BE2C (cell line): ENCODE measurements around the gene FCGR1A.
"Not testable (repeated sequence)": the region's sequence is repeated elsewhere in the genome, so short reads cannot be mapped to it uniquely, and the experiment has no call there.

ENCODE experiments used
- DNase-seq: peaks from one replicate; pipeline ENCODE4 v3.0.0-alpha.2; 2020
- H3K27me3 ChIP-seq: fragments of 250-450 bp; sonication (Bioruptor Pico); 2 replicates; pipeline ENCODE4 v1.5.1; 2020; ENCODE audit warnings: mild to moderate bottlenecking
- H3K36me3 ChIP-seq: fragments of 250-450 bp; sonication (Bioruptor Pico); 2 replicates; pipeline ENCODE4 v1.5.1; 2020; ENCODE audit warnings: mild to moderate bottlenecking
- H3K4me1 ChIP-seq: fragments of 250-450 bp; sonication (Bioruptor Pico); 2 replicates; pipeline ENCODE4 v1.5.1; 2020
- H3K4me3 ChIP-seq: 2 replicates; pipeline ENCODE4 v1.5.1; 2011; ENCODE audit warnings: low read depth, low read length
- H3K9me3 ChIP-seq: fragments of 250-450 bp; sonication (Bioruptor Pico); 2 replicates; pipeline ENCODE4 v1.5.1; 2020

FCGR1A gene

DNA sequence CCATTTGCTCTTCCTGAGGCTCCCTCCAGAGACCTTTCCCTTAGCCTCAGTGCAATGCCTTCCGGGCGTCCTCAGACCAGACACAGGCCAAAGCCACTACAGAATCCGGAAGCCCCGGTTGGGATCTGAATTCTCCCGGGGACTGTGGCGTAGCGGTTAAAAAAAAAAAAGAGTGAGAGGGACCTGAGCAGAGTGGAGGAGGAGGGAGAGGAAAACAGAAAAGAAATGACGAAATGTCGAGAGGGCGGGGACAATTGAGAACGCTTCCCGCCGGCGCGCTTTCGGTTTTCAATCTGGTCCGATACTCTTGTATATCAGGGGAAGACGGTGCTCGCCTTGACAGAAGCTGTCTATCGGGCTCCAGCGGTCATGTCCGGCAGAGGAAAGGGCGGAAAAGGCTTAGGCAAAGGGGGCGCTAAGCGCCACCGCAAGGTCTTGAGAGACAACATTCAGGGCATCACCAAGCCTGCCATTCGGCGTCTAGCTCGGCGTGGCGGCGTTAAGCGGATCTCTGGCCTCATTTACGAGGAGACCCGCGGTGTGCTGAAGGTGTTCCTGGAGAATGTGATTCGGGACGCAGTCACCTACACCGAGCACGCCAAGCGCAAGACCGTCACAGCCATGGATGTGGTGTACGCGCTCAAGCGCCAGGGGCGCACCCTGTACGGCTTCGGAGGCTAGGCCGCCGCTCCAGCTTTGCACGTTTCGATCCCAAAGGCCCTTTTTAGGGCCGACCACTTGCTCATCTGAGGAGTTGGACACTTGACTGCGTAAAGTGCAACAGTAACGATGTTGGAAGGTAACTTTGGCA, 50.0 kb downstream of the FCGR1A start:
- not testable (repeated sequence) for DNase-seq, H3K36me3 ChIP-seq, H3K4me3 ChIP-seq, H3K9me3 ChIP-seq, H3K27me3 ChIP-seq, H3K4me1 ChIP-seq

DNA sequence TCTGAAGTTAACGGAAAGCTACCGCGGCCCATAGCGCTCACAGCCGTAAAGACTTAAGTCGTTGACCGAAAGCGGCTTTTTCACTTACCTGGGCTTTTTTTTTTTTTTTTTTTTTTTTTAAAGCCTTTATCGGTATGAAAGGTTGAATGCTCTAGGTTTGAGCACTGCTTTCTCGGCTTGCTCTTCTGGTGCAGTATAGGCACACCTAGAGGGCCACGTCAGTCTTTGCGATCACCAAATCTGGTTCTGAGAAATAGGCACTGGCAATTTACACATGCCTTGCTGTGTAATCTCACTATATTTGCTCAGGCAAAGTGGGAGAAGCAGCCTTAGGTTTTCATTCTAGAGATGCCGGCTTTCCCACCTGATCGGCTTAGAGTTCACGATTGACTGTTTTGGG, 50.6 kb downstream of the FCGR1A start:
- not testable (repeated sequence) for H3K4me1 ChIP-seq

DNA sequence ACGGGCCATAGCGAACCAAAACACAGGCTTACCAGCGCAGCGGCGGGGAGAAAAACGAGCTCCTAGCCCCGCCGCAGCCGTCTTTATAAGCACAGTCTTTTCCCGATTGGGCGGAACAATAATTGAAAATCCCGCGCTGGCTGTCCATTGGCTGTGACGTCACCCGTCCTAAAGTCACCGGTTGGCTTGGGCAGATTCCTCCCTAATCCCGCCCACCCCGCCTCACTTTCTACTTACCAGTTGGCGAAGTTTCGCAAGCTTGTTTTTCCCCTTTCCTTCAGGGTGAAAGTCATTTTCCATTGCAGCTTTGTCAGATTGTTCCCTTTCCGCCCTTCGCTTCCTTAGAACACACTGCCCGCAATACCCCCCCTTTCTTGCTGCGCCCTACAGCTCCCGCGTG, 58.7 kb downstream of the FCGR1A start:
- not testable (repeated sequence) for DNase-seq, H3K4me3 ChIP-seq, H3K9me3 ChIP-seq, H3K27me3 ChIP-seq
- peaks cover 13% of the 10 kb centered on the region for H3K4me1 ChIP-seq
- H3K36me3 ChIP-seq, result peaks cover 10% of the 10 kb centered on the region

More for the DNA sequence above, 50.6 kb downstream of the FCGR1A start:
- H3K4me3 ChIP-seq, H3K9me3 ChIP-seq, DNase-seq, H3K27me3 ChIP-seq, H3K36me3 ChIP-seq: not testable (repeated sequence)
